ENCODE data around the gene UQCC3.
"Not testable (repeated sequence)": the region's sequence is repeated elsewhere in the genome, so short reads cannot be mapped to it uniquely, and the experiment has no call there.

UQCC3 gene, protein sequence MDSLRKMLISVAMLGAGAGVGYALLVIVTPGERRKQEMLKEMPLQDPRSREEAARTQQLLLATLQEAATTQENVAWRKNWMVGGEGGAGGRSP

DNA sequence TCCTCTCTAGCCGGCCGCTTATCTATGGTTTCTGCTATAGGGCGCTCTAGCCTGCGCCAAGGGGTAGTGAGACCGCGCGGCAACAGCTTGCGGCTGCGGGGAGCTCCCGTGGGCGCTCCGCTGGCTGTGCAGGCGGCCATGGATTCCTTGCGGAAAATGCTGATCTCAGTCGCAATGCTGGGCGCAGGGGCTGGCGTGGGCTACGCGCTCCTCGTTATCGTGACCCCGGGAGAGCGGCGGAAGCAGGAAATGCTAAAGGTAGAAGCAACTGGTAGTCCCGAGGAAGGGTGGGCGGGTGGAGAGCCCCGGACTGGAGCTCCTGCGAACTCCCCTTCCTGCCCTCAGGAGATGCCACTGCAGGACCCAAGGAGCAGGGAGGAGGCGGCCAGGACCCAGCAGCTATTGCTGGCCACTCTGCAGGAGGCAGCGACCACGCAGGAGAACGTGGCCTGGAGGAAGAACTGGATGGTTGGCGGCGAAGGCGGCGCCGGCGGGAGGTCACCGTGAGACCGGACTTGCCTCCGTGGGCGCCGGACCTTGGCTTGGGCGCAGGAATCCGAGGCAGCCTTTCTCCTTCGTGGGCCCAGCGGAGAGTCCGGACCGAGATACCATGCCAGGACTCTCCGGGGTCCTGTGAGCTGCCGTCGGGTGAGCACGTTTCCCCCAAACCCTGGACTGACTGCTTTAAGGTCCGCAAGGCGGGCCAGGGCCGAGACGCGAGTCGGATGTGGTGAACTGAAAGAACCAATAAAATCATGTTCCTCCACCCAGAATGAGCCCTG, at the start of gene UQCC3, which contains the start of gene LBHD1:
Gene UQCC3 (plus strand): TSS at position 66 of the 782 bp plus-strand sequence. CDS start 73 bp downstream, at position 139.
Gene LBHD1 (minus strand): TSS at position 660 of the 782 bp plus-strand sequence. CDS start 2,236 bp downstream, outside the sequence.
- DNase-seq (ENCODE audit: low read depth): peak; percentile 65

DNA sequence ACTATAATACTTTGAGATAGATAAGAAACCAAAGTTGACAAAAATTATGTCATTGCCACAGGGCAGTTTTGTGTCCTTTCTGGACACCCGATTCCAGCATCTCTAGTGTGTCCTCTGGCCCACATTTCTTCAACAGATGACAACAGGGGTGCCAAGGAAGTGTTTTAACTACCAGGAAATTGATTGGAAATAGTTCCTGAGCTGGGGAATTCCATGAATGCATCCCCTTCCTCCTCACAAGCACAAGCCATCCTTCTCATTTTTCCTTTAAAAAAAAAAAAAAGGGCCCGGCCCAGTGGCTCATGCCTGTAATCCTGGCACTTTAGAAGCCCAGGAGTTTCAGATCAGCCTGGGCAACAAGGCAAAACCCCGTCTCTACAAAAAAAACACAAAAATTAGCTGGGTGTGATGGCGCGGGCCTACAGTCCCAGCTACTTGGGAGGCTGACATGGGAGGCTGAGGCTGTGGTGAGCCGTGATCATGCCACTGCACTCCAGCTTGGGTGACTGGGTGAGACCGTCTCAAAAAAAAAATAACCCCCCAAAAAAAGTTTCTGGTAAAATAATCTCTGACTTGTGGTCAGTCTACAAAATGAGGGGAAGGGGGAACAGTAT, 48.9 kb upstream of the UQCC3 start:
- DNase-seq (ENCODE audit: low read depth): no peak

DNA sequence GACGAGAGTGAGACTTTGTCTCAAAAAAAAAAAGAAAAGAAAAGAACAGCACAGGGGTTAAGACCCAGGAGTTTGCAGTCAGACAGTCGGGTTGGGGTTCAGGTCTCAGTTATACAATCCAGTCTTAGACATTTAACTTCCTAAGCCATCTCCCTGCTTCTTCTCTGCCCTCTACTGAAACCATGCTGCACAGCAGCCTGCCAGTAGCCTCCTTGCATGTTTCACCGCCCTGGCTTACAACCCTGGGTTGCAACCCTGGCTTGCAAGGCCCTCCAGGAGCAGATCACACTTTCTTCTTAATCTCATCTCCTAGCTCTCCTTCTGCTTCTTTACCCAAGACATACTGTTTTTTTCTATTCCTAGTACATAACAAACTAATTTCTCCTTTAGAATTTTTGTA, 43.8 kb upstream of the UQCC3 start:
- DNase-seq (ENCODE audit: low read depth): no peak

DNA sequence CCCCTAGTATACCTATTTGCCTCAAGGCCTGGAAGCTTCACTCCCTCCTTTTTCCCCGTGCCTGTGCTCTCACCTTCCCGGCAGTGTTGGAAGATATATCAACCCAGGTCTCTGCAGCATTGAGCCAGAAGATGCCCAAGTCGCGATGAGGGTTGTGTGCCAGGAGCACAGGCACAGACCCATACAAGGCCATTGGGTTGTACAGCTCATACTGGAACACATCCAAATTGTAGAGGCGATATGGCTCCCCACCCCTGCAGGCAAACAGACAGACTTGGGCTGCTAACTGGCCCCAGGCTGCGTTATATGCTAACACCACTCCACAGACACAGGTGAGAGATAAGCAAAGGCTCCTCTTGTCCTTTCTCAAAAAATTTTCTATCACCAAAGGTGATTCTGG, 39.0 kb upstream of the UQCC3 start:
- DNase-seq (ENCODE audit: low read depth): no peak

DNA sequence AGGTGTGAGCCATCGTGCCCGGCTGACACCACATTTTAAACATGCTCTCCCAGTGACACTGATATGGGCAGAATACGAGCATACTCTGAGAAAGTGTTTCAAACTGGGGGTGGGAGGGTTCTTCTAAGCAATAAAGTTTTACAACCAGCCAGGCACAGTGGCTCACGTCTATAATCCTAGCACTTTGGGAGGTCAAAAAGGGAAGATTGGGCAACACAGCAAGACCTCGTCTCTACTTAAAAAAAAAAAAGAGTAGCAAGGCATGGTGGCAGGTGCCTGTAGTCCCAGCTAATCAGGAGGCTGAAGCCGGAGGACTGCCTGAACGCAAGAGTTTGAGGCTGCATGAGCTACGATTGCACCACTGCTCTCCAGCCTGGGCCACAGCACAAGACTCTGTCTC, 27.3 kb upstream of the UQCC3 start:
- no peak for DNase-seq (ENCODE audit: low read depth)

DNA sequence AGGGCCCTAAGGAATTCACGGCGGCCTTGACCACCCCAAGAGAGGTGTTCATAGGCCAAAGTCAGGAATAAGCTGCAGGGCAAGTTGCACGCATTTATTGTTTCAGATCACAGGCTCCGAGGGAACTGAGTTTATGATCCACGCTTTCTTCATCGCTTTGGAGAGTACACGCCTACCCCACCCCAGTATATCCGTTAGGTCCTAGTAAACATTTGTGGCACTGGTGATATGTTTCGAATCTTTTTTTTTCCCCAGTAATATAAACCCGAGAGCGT, 25.9 kb upstream of the UQCC3 start:
- DNase-seq (ENCODE audit: low read depth): no peak

DNA sequence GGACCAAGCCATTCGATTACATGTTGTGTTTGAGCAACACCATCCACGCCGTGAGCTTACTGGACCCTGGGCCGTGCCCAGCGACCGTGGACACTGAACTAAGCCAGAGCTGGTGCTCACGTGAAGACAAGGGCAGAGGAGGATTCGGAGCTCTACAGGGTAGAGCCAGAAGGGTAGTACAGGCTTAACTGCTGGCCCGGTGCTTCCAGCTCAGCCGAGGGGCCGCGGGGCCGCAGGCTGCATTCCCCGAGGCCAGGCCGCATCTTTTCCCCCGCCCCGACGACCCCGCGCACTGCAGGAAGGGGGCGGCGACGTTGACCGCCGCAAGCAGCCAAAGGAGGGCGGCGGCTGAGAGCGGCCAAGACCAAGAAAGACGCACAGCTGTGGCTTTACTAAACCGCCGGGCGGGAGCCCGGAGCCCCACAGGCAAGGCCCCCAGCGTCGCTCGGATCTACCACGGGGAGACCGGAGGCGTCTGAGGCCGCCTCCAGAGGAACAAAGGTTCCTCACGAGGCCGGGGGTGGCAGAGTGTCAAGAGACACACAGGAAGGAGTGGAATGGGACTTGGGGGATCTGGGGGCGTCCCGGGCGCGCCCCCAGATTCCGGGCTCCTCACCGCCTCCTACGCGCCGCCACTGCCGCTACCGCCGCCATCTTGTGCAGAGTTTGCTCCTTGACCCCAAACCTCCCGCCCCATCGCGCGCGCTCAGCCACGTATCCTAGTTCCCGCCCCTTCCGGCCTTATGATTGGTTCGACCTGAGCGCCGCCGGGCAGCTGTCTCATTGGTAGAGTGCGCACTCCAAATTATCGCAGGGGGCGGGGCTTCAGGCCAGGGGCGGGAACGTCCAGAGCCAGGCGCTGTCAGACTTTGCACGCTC, 25.3 kb upstream of the UQCC3 start, which contains the start of gene GANAB:
Gene GANAB (minus strand): TSS at position 668 of the 879 bp plus-strand sequence. CDS start 14 bp downstream, at position 654.
- DNase-seq (ENCODE audit: low read depth): peak; percentile 99

DNA sequence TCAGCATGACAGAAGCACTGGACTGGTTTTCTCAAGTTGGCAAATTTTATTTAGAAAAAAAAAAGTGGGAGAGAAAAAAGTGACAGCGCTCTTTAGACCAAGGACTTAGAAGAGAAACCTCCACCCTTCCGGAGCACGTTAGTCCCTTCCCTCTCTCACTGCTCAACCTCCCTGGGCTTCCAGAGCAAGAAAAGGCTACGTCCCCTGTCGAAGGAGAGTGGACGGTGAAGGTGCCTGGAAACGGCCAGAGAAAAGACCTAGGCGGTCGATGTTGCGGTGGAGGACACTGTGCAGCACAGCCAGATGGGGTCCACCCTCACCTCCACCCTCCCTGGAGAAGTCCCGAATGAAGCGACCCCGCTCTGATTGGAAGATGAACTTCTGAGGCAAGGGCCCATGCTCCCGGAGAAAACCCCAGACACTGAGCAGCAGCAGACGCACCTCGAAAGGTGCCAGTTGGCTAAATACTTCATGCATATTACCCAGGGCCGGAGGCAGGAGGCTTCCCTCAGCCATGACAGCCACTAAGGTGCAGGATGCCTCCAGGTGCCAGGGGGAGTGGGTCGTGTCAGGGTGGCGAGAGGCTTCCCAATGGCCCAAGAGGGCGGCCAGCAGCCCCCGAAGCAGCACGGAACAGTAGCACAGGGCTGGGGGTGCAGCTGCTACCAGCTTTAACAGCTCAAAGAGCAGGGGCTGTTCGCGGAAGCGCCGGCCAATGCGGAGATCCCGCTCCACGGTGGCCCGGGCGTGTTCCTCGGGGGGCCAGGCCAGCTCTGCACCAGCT, 24.5 kb upstream of the UQCC3 start:
- no peak for DNase-seq (ENCODE audit: low read depth)

DNA sequence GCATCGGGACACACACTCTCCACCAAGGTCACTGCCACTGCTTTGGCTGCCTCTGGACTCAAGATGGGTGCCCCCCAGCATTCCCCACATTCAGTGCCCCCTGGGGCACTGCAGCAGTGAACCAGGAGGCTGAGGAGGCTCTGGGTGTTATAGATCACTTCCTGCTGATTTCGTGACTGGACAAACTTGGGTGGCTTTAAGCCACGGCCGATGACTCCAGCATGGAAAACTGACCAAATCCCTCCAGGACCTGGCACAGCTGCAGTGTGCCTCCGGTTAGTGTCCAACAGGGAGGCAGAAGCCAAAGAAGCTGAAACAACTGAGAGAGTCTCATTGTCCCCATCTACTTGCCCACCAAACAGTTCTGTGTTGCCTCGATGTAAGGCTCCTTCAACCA, 23.9 kb upstream of the UQCC3 start:
- DNase-seq (ENCODE audit: low read depth): no peak

DNA sequence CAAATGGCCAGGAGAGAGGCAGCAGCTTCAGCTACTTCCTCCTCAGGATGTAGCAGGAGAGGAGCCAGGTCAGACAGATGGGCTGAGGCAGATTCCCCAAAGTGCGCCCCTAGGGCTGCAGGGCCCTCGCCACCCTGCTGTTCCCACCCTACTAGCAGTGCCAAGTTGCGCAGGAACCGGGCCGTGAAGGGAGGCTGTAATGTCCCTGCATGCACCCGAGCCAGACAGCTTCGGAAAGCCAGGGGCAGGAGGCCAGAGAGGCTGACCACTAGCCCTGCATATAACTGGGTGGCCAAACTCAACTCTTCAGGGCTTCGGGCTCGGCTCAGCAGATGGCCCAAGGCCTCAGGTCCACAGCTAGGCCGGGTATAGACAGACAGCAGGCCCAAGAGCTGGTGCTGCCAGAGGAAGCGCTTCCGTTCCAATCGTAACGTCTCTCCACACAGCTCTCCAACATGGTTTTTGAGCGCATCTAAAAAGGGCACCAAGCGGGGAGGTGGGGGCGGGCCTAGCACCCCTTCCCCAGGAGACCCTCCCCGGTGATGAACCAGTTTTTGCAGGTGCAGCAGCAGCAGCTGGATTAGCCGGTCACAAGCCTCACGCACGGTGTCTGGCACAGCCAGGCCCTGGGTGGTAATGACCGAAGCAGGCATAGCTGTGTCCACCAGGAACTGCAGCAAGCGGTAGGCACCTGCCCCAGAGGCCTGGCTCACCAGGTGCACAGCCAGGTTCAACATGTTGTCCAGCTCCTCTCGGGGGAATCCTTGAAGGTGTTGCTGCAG, 23.1 kb upstream of the UQCC3 start:
- no peak for DNase-seq (ENCODE audit: low read depth)

DNA sequence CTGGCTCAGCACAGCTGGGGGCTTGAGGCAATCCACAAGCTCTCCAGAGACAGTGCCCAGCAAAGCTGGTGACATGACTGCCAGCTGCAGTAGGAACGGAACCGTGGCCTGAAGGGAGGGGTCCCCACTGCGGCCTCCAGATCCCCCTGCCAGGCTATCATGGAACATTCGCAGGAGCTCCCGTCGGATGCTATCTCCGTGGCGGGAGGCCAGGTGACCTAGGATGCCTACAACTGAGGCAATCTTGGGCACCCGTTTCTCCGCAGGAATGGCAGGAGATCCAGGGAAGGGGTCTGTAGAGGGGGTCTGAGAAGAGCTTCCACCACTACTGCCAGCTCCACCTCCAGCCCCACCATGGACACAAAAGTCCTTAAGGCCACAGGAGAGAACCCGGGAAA, 22.5 kb upstream of the UQCC3 start:
- no peak for DNase-seq (ENCODE audit: low read depth)

DNA sequence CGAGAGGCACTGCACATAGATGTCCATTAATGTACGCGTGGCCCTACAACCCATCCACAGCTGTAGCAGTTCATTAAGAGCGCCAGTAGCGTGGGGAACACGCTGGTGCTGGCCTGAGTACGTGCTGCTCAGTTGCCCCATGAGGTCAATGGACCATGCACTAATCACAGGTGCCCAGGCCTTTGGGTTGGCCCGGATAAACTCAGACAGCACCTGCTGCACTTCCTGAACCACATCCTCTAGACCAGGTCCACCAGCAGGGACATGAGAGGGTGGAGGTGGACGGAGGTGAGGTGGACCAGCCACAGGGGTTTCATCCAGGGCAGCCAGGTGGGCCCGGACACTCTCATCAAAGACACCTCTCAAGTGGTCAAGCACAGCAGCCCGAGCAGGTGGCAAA, 22.0 kb upstream of the UQCC3 start:
- no peak for DNase-seq (ENCODE audit: low read depth)

DNA sequence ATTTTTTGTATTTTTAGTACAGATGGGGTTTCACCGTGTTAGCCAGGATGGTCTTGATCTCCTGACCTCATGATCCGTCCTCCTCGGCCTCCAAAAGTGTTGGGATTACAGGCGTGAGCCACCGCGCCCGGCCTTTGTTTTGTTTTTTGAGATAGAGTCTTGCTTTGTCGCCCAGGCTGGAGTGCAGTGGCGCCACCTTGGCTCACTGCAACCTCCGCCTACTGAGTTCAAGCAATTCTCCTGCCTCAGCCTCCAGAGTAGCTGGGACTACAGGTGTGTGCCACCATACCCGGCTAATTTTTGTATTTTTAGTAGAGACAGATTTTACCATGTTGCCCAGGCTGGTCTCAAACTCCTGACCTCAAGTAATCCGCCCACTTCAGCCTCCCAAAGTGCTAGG, 21.2 kb upstream of the UQCC3 start:
- DNase-seq (ENCODE audit: low read depth): not testable (repeated sequence)

DNA sequence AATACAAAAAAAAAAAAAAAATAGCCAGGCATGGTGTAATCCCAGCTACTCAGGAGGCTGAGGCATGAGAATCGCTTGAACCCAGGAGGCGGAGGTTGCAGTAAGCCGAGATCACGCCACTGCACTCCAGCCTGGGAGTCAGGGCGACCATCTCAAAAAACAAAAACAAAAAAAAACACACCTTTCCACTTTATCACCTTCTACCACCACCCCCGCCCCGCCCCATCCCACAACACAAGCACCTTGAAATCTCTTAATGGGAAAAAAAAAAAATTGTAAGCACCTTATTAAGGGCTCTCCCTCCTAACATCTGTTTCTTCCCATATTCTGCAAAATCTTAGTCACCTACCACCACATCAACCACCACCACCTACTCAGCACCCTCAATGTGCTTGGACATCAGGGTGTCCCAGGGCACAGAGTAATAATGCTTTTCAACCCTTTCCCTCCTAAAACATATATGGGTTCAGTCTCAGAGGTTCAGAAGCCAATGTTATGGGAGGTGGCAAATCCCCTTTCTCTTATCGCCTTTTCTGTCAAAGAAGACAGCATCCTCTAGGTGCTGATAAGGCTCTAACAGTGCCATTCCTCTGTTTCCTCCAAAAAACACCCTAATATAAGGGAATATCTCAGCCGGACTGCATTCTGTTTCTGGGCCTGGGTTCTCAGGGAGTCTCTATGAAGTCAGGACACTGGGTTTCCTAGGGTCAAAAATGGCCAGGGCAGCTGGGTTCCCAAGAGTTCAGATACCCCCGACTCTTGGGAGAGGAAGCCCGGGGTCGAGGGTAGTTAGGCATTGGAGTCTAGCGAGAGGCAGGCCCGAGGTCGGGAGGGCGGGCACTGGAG, 19.1 kb upstream of the UQCC3 start:
- no peak for DNase-seq (ENCODE audit: low read depth)

DNA sequence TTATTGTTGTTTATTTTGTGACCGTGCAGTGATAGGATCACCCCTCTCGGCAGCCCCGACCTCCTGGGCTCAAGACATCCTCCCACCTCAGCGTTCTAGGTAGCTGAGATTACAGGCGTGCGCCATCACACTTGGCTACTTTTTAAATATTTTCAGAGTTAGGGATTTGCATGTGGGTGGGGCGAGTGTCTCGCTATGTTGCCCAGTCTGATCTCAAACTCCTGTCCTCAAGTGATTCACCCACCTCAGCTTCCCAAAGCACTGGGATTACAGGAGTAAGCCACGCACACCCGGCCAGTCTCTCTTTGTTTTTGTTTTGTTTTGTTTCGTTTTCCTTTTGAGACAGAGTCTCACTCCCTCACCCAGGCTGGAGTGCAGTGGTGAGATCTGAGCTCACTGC, 17.2 kb upstream of the UQCC3 start:
- no peak for DNase-seq (ENCODE audit: low read depth)

DNA sequence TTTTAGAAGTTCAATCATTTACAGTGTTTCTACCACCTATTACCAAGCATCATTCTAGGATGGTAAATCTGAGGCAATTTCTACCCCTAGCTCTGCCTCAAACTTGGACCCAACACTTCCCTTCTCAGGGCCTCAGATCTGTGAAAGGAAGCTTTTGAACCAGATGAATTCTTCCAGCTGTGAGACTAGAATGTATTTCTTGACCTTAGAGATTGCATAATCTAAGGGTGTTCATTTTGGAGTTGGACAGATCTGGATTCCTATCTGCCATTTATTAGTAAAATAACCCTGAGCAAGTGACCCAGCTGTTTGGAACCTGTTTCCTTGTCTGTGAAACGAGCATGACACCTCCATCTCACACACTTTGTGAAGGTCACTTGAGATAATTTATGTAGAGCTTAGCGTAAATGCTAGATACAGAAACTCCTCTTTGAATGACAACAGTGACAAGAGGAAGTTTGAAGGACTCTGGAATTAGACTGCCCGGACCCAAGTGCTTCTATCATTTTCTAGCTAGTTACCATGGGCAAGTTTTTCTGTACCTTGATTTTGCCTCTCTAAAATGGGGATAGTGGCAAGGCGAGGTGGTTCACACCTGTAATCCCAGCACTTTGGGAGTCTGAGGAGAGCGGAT, 14.6 kb upstream of the UQCC3 start:
- DNase-seq (ENCODE audit: low read depth): no peak

DNA sequence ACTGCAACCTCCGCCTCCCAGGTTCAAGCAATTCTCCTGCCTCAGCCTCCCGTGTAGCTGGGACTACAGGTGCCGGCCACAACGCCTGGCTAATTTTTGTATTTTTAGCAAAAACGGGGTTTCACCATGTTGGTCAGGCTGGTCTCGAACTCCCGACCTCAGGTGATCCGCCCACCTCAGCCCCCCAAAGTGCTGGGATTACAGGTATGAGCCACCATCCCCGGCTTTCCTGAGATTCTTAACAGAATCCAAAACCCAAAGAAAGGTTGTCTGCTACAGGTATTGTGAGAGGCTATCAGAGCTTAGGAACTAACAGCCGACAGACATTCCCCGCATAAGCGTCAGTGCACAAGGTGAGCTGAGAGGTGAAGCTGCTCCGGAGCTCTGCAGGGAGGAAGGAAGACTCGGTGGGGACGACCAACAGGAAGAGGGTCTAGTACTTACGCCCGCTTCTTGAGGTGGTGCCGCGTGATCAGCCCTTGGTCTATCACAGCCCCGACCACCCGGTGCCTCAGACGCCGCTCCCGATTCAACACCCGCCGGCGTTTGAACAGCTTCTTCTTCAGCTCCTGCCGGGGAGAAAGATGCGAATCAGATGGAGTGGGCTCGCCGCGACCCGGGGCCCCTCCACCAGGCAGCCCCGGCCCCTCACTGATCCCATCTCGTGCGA, 6.9 kb upstream of the UQCC3 start:
- DNase-seq (ENCODE audit: low read depth): no peak

DNA sequence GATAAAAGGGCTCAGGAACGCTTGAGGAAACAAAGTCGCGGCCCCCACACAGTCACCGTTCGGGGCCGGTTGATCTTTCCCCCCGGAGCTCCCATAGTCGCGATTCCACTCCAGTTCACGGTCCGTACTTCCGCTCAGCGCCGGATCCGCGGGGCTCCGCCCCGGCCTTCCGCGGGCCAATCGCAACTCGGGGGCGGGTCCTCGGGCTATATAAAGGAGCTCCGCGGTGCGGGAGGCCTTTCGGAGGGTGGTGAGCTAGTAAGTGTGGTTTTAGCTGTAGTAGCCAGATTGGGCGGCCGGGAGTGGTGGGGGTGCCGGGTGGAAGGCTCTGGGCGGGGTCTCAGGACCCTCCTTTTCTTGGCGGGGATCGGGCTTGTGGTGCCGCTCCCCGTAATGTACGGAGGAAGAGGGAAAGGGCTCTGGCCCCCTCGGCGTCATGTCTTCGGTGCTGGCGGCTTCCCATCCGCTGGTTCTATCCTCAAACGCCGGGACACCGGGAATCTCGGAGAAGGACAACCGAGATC, 6.3 kb upstream of the UQCC3 start, which contains the start of the genes C11orf98 and CSKMT:
Gene C11orf98 (minus strand): TSS at position 136 of the 524 bp plus-strand sequence. CDS start 41 bp downstream, at position 95.
Gene CSKMT (plus strand): TSS at position 238 of the 524 bp plus-strand sequence. CDS start 568 bp downstream, outside the sequence.
- DNase-seq (ENCODE audit: low read depth): peak; percentile 94

Data from activated gamma-delta T cell treated with anti-CD3 and anti-CD28 coated beads, Interleukin-2, amount 50 U/mL, for 16 hours (primary cell).